GM12873 (cell line): ENCODE measurements around the gene LGALS9B.
"Not testable (repeated sequence)": the region's sequence is repeated elsewhere in the genome, so short reads cannot be mapped to it uniquely, and the experiment has no call there.

Experiments
- TF ChIP-seq, protein P1 (sequence below): IDR thresholded peaks from 2 replicates; pipeline ENCODE4 v1.5.1; 2012; ENCODE audit warnings: low read depth, mild to moderate bottlenecking, moderate library complexity, low read length, control low read depth; ENCODE audit not compliant: insufficient read depth; ENCODE audit errors: missing control alignments

LGALS9B gene

GRCh38 chr17:20467447-20467846 is at the start of gene LGALS9B:
Gene LGALS9B, minus strand, starts transcription at chr17:20467539. Its CDS starts 69 bp downstream, at chr17:20467470.
- TF ChIP-seq, protein P1, sequence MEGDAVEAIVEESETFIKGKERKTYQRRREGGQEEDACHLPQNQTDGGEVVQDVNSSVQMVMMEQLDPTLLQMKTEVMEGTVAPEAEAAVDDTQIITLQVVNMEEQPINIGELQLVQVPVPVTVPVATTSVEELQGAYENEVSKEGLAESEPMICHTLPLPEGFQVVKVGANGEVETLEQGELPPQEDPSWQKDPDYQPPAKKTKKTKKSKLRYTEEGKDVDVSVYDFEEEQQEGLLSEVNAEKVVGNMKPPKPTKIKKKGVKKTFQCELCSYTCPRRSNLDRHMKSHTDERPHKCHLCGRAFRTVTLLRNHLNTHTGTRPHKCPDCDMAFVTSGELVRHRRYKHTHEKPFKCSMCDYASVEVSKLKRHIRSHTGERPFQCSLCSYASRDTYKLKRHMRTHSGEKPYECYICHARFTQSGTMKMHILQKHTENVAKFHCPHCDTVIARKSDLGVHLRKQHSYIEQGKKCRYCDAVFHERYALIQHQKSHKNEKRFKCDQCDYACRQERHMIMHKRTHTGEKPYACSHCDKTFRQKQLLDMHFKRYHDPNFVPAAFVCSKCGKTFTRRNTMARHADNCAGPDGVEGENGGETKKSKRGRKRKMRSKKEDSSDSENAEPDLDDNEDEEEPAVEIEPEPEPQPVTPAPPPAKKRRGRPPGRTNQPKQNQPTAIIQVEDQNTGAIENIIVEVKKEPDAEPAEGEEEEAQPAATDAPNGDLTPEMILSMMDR: not testable (repeated sequence)

- TF ChIP-seq, protein P1: peak; percentile 18
Measured at GRCh38 chr17:20446895-20447294, 20.4 kb downstream of the LGALS9B start.
